Occipital lobe (tissue), 2 donors: ENCODE data around the gene CD37. TPM values are rescaled to one million over a fixed set of nuclear protein-coding genes. Genes with fewer than 3 reads are reported as not detected.
"Not testable (repeated sequence)": the region's sequence is repeated elsewhere in the genome, so short reads cannot be mapped to it uniquely, and the experiment has no call there.

Experiments
- DNase-seq: peaks from one replicate; lab custom pipeline; 2025; lab: John Stamatoyannopoulos, UW
- total RNA-seq: library from RNA; depleted of rRNA; stranded (reverse); fragments of >200 nt; gene quantifications from one replicate; pipeline ENCODE4 v1.2.3, GENCODE V29; 2014

The CD37 gene
- total RNA-seq, 1 donor from 2014 or later = 1.1 TPM

GRCh38 chr19:49347191-49347590, 12.0 kb downstream of the CD37 start:
- no peak for DNase-seq

- no peak for DNase-seq
Observed at GRCh38 chr19:49347835-49348234, 12.6 kb downstream of the CD37 start.

GRCh38 chr19:49348305-49349189, 13.3 kb downstream of the CD37 start:
- no peak for DNase-seq

- no peak for DNase-seq
Observed at GRCh38 chr19:49349567-49349966, 14.4 kb downstream of the CD37 start.

GRCh38 chr19:49355909-49356353, 20.7 kb downstream of the CD37 start:
- no peak for DNase-seq

- DNase-seq = no peak
Observed at GRCh38 chr19:49356382-49356781, 21.2 kb downstream of the CD37 start.

GRCh38 chr19:49357186-49357585, 22.0 kb downstream of the CD37 start:
- no peak for DNase-seq

GRCh38 chr19:49359851-49360820, 24.9 kb downstream of the CD37 start:
- DNase-seq = no peak

GRCh38 chr19:49361438-49362047, 26.3 kb downstream of the CD37 start:
- no peak for DNase-seq

GRCh38 chr19:49362048-49362928, 27.1 kb downstream of the CD37 start, which contains the start of gene TEAD2:
TSS of gene TEAD2 (minus strand) at chr19:49362416. CDS start at chr19:49360075, 2,341 bp downstream.
- no peak for DNase-seq

- DNase-seq = no peak
Observed at GRCh38 chr19:49362929-49363267, 27.7 kb downstream of the CD37 start.

- peak; percentile 56 for DNase-seq
Observed at GRCh38 chr19:49363268-49364082, 28.3 kb downstream of the CD37 start, which contains the start of gene DKKL1. TSS of gene DKKL1 (plus strand) at chr19:49363877. CDS start at chr19:49363999, 122 bp downstream.

GRCh38 chr19:49364083-49364737, 29.0 kb downstream of the CD37 start:
- DNase-seq = no peak

GRCh38 chr19:49366110-49366509, 30.9 kb downstream of the CD37 start:
- no peak for DNase-seq

GRCh38 chr19:49368711-49369358, 33.6 kb downstream of the CD37 start:
- no peak for DNase-seq

GRCh38 chr19:49371184-49371583, 36.0 kb downstream of the CD37 start:
- DNase-seq = no peak

GRCh38 chr19:49373174-49373573, 38.0 kb downstream of the CD37 start:
- not testable (repeated sequence) for DNase-seq

- no peak for DNase-seq
Observed at GRCh38 chr19:49374665-49375434, 39.6 kb downstream of the CD37 start.
